HG02970 (cell line): ENCODE measurements around the gene H1-8.
"Not testable (repeated sequence)": the region's sequence is repeated elsewhere in the genome, so short reads cannot be mapped to it uniquely, and the experiment has no call there.

Source experiments
- ATAC-seq: cut with Tn5 transposase; IDR thresholded peaks from one replicate; pipeline ENCODE4 v1.9.1; 2021; ENCODE audit warnings: mild to moderate bottlenecking, moderate library complexity, moderate number of reproducible peaks; ENCODE audit not compliant: unreplicated experiment, low FRiP score

Gene H1-8

DNA sequence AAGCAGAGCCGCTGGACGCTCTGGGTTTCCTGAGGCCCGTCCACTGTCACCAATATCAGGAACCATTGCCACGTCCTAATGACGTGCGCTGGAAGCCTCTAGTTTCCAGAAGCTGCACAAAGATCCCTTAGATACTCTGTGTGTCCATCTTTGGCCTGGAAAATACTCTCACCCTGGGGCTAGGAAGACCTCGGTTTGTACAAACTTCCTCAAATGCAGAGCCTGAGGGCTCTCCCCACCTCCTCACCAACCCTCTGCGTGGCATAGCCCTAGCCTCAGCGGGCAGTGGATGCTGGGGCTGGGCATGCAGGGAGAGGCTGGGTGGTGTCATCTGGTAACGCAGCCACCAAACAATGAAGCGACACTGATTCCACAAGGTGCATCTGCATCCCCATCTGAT lies 11.3 kb upstream of the H1-8 start:
- no peak for ATAC-seq

DNA sequence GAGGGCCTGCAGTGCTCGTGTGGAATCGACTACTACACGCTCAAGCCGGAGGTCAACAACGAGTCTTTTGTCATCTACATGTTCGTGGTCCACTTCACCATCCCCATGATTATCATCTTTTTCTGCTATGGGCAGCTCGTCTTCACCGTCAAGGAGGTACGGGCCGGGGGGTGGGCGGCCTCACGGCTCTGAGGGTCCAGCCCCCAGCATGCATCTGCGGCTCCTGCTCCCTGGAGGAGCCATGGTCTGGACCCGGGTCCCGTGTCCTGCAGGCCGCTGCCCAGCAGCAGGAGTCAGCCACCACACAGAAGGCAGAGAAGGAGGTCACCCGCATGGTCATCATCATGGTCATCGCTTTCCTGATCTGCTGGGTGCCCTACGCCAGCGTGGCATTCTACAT lies 10.7 kb upstream of the H1-8 start:
- no peak for ATAC-seq

DNA sequence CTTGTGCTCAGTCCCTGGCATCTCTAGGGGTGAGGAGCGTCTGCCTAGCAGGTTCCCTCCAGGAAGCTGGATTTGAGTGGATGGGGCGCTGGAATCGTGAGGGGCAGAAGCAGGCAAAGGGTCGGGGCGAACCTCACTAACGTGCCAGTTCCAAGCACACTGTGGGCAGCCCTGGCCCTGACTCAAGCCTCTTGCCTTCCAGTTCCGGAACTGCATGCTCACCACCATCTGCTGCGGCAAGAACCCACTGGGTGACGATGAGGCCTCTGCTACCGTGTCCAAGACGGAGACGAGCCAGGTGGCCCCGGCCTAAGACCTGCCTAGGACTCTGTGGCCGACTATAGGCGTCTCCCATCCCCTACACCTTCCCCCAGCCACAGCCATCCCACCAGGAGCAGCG lies 9.6 kb upstream of the H1-8 start:
- no peak for ATAC-seq

DNA sequence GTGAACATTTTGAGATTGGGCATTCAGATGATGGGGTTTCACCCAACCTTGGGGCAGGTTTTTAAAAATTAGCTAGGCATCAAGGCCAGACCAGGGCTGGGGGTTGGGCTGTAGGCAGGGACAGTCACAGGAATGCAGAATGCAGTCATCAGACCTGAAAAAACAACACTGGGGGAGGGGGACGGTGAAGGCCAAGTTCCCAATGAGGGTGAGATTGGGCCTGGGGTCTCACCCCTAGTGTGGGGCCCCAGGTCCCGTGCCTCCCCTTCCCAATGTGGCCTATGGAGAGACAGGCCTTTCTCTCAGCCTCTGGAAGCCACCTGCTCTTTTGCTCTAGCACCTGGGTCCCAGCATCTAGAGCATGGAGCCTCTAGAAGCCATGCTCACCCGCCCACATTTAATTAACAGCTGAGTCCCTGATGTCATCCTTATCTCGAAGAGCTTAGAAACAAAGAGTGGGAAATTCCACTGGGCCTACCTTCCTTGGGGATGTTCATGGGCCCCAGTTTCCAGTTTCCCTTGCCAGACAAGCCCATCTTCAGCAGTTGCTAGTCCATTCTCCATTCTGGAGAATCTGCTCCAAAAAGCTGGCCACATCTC lies 8.4 kb upstream of the H1-8 start:
- no peak for ATAC-seq

DNA sequence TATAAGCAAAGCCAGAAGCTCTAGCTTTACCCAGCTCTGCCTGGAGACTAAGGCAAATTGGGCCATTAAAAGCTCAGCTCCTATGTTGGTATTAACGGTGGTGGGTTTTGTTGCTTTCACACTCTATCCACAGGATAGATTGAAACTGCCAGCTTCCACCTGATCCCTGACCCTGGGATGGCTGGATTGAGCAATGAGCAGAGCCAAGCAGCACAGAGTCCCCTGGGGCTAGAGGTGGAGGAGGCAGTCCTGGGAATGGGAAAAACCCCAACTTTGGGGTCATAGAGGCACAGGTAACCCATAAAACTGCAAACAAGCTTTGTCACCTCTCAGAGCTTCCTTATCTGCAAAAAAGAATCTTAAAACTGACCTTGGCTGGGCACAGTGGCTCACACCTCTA lies 7.9 kb upstream of the H1-8 start:
- ATAC-seq: no peak

DNA sequence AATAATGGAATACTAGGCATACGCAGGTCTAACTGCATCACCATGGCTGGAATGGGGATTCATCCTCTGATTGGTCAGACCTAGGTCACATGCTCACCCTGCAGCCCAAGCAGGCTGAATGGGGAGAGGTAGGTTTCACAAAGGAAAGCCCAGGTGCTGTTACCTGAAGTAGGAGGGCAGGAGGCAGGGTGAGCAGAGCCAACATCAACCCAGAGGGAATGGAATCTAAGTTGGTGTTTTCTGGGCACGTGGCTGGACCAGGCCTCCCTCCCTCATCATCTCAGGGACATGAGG lies 6.7 kb upstream of the H1-8 start:
- ATAC-seq: no peak

DNA sequence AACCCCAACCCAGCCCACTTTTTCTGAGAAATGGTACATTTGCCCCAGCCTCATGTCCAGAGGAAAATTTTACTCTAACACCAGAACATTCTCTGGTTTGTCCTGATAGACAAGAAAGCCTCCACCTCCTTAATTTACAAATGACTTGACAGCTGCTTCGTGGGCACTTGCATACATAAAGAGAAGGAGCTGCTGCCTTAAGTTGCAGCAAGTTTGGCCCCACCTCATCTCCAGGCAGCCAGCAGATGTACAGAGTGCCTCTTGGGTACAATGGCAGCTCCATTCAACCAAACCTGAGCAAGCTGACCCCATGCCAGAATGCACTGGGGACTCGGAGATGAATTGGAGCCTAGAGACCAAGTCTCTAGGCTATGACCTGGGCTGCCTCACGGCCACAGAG lies 6.2 kb upstream of the H1-8 start:
- ATAC-seq: no peak

DNA sequence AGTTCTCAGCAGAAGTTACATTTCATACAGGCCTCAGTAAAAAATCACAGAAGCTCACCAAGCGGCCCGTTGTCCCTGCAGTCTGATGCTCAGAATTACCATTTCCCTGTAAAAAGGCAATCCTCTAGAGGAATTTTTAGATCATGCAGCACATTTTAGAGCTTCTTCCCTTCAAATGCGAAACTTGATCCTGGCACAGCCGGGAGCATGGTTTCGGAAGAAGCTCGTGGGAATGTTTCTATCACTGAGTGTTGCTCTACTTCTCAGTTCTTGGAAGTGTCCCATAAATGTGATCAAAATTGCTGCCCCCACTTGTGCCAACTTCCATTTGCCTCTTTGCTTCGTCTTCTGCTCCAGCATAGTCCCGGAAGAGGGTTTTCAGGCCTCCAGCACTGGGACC lies 3.8 kb upstream of the H1-8 start:
- no peak for ATAC-seq

DNA sequence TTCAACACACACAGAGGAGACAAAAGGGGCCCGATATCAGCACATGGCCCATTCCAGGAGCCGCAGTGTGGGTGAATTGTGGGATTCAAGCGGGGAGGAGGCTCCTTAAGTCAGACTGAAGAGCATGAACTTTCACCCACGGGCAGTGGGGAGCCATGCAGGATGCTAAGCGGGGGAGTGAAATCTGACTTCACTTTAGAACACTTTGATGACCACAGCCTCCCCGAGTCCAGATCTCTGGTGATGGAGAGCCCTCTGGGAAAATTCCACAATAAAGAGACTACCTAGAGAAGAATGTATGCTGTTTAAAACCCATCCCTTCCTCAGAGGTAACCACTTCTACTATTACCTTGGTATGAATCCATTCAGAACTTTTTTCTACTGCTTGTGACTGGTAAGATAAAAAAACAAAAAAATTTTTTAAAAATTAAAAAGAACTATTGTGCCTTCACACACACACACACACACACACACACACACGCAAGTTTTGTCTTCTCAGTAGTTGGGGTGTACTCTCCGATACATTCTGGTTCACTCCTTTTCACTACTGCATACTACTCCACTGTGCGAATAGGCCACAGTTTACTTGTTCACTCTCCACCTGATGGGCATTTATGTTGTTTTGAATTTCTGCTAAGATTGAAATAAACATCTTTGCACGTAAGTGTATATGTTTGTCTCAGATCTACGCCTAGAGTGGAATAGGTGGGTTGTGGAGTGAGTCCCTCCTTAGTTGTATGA lies 2.0 kb upstream of the H1-8 start:
- no peak for ATAC-seq

DNA sequence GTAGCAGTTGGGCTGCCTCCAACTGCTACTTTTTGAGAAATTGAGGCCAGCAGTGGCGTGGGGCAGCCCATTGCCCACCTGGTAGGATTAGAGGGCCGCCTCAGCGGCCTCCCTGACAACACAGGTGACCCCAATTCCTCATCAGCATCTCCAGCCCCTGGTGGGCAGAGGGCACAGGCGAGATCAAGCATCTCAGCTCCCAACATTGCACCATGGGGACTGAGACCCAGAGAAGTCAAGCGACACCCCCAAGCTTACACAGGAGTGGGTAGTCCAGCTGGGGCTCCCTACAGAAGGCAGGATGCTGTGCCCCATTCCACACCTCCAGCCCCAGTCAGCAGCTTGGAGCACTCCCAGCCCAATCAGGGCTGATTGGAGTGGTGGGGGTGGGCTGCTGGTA lies 228 bp upstream of the H1-8 start:
- ATAC-seq: no peak

DNA sequence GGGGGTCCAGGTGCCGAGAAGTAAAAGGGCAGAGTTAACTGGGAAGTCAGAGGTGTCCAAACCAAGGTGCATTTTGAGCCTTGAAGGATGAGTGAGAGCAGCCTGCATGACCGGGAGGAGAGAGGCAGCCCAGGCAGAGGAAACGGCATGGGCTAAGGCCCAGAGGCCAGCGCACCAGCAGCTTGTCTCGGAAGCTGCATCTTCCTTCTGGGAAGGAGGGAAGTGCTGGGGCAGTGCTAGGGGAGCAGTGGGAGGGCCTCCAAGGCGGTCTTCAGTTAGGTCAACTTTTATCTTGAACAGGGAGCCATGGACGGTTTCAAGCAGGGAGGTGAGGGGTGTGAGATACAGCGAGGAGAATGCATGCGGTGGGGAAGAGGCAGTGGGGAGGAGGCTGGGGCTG lies 1.0 kb downstream of the H1-8 start:
- no peak for ATAC-seq

DNA sequence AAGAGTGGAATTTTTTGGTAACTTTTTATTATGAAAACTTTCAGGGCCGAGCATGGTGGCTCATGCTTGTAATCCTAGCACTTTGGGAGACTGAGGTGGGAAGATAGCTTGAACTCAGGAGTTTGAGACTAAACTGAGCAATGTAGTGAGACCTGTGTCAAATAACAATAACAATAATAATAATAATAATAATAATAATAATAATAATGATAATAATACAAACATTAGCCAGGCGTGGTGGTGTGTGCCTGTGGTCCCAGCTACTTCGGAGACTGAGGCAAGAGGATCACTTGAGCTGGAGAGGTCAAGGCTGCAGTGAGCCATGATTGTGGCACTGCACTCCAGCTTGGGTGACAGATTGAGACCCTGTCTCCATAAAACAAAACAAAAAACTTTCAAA lies 3.0 kb downstream of the H1-8 start:
- not testable (repeated sequence) for ATAC-seq

DNA sequence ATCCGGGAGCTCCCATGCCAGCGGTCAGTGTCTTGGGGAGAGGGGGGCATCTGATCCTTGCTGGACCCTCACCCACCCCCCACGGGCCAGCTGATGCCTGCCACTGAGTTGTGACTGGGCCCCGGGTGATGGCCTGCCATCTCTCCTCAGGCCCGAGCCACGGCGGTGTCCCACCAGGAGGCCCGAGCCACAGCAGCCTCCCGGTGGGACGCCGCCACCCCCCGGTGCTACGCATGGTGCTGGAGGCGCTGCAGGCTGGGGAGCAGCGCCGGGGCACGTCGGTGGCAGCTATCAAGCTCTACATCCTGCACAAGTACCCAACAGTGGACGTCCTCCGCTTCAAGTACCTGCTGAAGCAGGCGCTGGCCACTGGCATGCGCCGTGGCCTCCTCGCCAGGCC lies 4.3 kb downstream of the H1-8 start:
- ATAC-seq: no peak

DNA sequence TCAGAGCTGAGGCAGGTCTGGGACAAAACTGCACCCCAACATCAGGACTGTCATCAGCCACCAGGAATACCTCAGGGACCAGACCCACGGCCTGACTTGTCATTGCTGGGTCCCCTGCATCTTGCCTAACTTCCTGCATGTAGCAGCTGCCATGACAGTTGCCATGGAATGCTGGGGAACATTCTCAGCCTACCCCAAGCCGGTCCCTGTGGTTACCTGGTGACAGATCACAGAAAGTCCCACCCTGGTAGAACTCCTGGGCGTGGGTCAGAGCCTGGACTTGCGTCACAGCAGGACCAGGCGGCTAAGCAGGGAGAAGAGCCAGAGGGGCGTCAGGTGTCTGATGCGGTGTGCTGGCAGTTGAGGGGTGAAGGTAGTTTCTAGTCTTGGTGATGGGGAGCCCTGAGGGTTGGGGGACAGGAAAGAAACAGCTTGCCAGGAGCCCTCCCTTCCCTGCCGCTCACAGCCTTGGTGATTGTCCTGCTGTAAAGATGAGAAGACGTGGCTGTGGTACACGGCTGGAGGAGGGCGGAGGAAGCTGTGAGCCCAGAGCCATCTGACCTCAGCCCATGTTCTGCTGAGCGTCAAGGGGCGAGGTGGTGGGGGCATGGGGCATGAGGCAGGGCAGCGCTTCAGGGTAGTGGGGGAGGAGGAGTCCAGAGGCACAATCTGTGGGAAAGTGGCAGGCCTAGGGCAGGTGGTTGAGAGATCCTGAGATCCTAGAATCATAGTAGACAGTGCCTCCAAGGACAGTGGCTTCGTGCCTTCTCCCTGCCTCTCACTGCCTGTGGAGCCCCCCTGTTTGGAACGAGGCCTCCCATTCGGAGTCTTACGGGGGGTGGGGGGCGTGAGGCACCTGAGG lies 5.4 kb downstream of the H1-8 start:
- ATAC-seq: no peak

DNA sequence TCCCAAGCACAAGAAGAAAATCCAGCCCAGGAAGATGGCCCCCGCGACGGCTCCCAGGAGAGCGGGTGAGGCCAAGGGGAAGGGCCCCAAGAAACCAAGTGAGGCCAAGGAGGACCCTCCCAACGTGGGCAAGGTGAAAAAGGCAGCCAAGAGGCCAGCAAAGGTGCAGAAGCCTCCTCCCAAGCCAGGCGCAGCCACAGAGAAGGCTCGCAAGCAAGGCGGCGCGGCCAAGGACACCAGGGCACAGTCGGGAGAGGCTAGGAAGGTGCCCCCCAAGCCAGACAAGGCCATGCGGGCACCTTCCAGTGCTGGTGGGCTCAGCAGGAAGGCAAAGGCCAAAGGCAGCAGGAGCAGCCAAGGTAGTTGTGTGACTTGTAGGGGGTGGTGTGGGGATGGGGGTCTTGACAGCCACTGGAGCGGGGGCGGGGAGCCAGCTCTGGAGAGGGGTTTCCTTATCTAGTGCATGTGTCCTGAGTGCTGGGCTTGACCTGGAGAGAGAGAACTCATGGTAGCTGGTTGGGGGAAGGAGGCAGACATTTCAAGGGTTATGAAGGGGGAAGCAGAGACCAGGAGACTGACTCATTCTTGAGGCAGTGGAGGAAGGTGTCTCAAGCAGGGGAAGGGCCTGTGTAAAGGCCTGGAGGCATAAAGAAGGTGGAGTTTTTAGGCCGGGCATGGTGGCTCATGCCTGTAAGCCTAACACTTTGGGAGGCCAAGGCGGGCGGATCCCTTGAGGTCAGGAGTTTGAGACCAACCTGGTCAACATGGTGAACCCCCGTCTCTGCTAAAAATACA lies 6.2 kb downstream of the H1-8 start:
- ATAC-seq: no peak

DNA sequence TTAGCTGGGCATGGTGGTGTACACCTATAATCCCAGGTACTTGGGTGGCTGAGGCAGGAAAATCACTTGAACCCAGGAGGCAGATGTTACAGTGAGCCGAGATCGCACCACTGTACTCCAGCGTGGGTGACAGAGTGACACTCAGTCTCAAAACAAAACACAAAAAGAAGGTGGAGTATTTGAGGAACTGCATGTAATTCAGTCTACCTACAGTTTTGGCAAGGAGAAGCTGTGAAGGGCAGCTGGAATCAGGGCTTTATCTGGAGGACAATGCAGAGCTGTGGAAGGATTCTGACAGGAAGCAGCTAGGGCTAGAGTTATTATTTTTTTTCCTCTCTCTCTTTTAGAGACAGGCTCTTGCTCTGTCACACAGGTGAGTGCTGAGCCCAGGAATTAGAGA lies 6.8 kb downstream of the H1-8 start:
- no peak for ATAC-seq

DNA sequence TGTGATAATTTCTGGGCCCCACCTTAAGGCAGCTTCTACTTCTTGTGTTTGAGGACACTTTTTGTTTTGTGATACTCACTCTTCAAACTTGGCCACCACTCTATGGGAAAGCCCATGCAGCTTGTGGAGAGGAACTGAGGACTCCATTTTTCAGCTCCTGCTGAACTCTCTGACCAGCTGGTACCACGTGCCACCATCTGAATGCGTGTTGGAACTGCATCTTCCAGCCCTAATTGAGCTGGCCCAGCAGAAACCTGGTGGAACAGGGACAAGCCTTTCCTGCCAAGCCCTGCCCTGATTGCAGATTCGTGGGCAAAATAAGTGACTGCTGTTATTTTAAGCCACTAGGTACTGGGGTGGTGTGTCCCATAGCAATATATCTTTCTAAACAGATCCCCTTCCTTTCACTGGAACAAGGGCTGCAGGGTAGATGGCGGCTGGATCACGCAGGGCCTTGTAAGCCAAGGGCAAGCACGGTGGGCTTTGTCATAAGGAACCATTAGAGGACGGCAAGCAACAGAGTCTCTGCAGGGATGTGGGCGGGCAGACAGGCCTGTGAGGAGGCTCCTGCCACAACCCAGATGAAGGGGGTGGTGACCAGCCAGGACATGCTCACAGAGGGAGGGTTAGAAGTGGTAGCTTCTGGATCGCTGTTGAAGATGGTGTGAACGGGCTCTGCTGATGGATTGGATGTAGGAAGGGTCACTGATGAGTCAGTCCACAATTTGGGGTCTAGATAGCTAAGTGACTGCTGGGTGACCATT lies 9.5 kb downstream of the H1-8 start:
- no peak for ATAC-seq

DNA sequence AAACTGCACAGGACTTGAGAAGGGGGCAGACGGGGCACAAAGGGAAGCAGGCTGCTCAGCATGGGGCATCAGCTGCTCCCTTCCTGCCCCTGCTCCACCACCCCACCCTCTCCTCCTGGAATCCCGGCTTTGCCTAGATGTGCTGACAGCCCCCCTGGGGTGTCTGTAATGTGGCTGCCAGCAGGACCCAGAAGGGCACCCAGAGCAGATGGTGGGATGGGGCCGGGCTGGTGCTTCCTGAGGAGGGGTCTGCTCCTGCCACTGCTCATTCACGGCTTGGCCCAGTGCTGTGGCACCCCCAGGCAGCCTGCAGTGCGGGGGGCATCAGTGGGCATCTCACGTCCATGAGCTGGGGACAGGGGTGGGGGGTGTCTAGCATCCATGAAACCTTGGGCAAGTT lies 10.2 kb downstream of the H1-8 start:
- no peak for ATAC-seq

DNA sequence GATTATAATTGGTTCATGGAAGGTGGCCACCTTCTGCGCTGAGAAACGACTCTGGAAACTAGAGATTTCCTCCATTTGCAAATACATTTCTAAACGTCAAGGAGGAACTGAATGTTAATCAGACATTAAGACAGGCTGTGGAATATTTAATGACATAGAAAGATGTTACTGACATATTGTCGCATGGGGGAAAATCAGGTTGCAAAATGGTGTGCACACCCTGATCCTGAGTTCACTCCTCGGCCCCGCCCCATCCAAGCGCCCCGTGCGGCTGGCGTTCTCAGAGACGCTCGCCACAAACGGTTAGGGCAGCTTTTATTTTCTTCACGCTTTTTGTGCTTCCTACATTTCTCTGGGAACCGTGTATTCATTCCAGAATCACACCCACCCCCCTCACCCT lies 10.7 kb downstream of the H1-8 start:
- no peak for ATAC-seq

DNA sequence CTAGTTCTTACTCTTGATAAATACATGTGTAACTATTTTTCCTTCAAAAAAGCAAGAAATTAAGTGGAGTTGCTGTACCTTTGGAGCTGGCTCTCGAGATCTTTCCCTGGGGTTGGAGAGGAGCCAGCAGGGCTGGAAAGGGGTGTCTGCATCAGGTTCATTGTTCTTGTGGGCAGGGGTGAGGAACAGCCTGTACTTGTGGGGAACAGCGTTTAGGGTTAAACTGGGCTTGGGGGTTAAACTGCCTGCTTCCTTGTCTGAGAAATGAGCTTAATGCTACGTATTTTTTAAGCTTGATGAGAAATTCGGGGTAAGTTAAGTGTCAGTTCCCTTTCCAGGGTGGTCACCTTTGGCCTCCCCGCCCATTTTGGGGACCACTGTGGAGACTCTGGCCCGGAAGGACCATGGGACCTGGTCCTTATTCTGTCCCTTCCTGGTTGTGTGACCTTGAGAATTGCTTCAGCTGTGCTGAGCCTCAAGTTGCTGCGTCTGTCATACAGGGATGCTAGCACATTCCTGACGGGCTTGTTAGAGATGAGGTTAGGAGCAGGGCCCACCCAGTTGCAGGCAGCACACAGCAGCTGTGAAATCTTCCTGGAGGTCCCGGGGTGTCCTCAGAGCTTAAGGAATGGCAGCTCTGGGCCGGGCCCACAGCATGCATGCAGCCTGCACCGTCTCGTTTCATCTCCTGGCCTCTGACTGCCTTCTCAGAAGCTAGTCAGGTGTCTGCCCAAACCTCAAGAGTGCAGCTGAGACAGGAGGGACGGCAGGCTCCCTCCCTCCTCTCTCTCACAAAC lies 11.6 kb downstream of the H1-8 start:
- no peak for ATAC-seq
